GM23248 (cell line): ENCODE measurements around the gene PTX4.

ENCODE experiments used
- EZH2 ChIP-seq: fragments of 200-600 bp; sonication (generic); IDR thresholded peaks from 2 replicates; pipeline ENCODE4 v1.6.1; 2018; ENCODE audit warnings: antibody characterized with exemption, mild to moderate bottlenecking; ENCODE audit not compliant: insufficient read depth, poor library complexity, severe bottlenecking
- EZH2phosphoT487 ChIP-seq: fragments of 200-600 bp; sonication (generic); IDR thresholded peaks from 2 replicates; pipeline ENCODE4 v1.6.1; 2018; ENCODE audit warnings: antibody characterized with exemption, moderate library complexity, mild to moderate bottlenecking, low read depth; ENCODE audit not compliant: insufficient read depth

DNA sequence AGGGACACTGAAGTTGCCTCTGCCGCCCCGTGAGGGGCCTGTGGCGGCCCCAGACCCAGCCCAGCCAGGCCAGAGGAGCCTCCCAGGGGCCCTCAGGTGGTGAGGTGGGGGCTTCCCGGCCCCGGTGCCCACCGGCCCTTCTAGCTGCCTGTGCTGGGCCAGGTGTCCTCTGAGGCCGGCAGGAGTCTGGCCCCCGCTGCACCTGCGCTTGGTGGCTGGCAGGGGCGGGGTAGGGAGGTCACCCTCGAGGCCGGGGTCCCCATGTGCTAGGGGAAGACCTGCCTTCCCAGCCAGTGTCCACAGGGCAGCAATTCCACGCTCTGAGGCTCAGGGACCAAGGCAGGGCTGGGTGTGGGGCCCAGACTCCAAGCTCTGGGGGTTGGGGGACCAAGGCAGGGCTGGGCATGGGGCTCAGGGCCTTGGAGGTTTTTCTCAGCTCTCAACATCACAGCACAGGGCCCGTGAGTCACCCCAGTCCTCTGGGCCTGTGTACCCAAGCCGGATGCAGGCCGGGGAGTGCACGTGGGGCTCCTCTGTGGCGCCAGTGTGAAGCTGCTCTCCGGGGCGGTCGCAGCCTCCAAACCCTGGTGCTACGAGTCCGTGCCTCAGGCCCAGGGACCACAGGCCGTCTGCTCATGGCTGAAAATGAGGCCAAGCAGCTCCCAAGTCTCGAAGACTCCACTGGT lies 43.1 kb downstream of the PTX4 start:
- TF ChIP-seq EZH2, result no peak
- TF ChIP-seq EZH2phosphoT487, result no peak
